ENCODE results near the gene DIAPH3. TPM values are rescaled to one million over a fixed set of nuclear protein-coding genes. Genes with fewer than 3 reads are reported as not detected.

Gene DIAPH3
- total and polyA plus RNA-seq, 2 of the 8 experiments (the other 6 are each of a cell fraction or from before 2014, with no cell fraction given) = 8.0 to 30.8 TPM

DNA sequence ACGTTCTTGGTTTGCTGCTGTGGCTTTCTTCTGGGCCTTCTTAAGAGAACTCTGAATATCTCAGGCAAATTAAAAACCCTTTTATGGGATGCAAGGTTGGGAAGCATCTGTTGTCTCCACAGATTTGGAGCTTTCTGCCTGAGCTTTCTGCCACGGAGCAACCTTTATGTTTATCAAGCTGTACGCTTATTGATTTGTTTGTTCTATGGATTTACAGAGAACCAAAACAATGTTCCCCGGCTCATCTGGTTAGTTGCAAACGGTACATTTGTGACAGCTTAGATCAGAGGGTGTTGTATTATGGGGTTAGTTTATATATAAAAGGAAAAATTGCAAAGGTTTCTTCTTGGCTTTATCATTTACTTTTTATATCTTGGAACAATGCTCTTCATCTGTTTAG lies 479.6 kb downstream of the DIAPH3 start:
- POLR2A ChIA-PET (ENCODE audit: partially characterized antibody) = no interaction called here
- H4K20me1 ChIP-seq (replicated peaks in 1 of 2; ENCODE audit: control insufficient read depth in 1 of 2, insufficient read depth in 2 of 2, low read length in 2 of 2) = no peaks in the 10 kb centered on the region
- FAIRE-seq (no peak), DNase-seq (ENCODE audit: low read depth in 1 of 2, low spot score in 2 of 2) (no peak)
- no peak overlapping the region for H4K8ac ChIP-seq (ENCODE audit: extremely low read depth, insufficient read depth, low read length)
- CTCF ChIA-PET (ENCODE audit: partially characterized antibody) = interaction anchor here (0.9 to 8.8 kb wide), 4 partner anchors 9 to 543 kb away, joined by 3 to 94 read pairs (median 3); no protein-coding TSS in a partner anchor
- no peak overlapping the region for H3K18ac ChIP-seq (ENCODE audit: extremely low read depth, low read length)
- no peak overlapping the region for H2BK20ac ChIP-seq (ENCODE audit: low read length)
- no peak overlapping the region for H2BK15ac ChIP-seq (ENCODE audit: low read length)
- H3K9ac ChIP-seq (replicated peaks in 1 of 4; ENCODE audit: extremely low read depth in 1 of 4, low read depth in 3 of 4, low read length in 3 of 4) = no peak overlapping the region
- H4K91ac ChIP-seq (replicated peaks; ENCODE audit: insufficient read length, low read length) = no peak overlapping the region
- H3K36me3 ChIP-seq (ENCODE audit: control insufficient read depth in 2 of 4, insufficient read depth in 4 of 4, low read length in 3 of 4) = no peaks in the 10 kb centered on the region
- no peak overlapping the region for H3K23ac ChIP-seq (ENCODE audit: insufficient read length)
- no peak overlapping the region for H2BK120ac ChIP-seq (replicated peaks; ENCODE audit: low read depth, low read length)
- no peaks in the 10 kb centered on the region for H3K23me2 ChIP-seq (ENCODE audit: low read depth, low read length)
- no peak overlapping the region for H2BK12ac ChIP-seq (ENCODE audit: low read depth, low read length)
- H3K4me2 ChIP-seq (ENCODE audit: insufficient read depth in 1 of 2, low read depth in 2 of 2, low read length in 2 of 2) = no peak overlapping the region
- no peaks in the 10 kb centered on the region for H3K79me1 ChIP-seq (ENCODE audit: low read depth, low read length)
- H3K4me3 ChIP-seq (ENCODE audit: extremely low read depth in 1 of 4, insufficient read depth in 2 of 4, low read depth in 3 of 4, low read length in 4 of 4) = no peak overlapping the region
- no peak overlapping the region for H2AFZ ChIP-seq (ENCODE audit: low read length)
- H3K27ac ChIP-seq (ENCODE audit: low read depth, low read length) = no peak overlapping the region
- no peak overlapping the region for H3K14ac ChIP-seq (ENCODE audit: insufficient read length)
- no peaks in the 10 kb centered on the region for H3K79me2 ChIP-seq (ENCODE audit: control insufficient read depth in 1 of 2, insufficient read depth in 2 of 2, low read length in 2 of 2)
- TF ChIP-seq YY1 (IDR thresholded peaks at IDR 0.05; ENCODE audit: low read depth, low read length) (no peak), NANOG (IDR thresholded peaks at IDR 0.05; ENCODE audit: insufficient read depth, low read depth, low read length, poor library complexity, severe bottlenecking) (no peak), SRF (IDR thresholded peaks at IDR 0.05; ENCODE audit: low read depth, low read length) (no peak), CHD2 (IDR thresholded peaks at IDR 0.05; ENCODE audit: low read length) (no peak), CTBP2 (IDR thresholded peaks at IDR 0.05; ENCODE audit: borderline replicate concordance, insufficient read depth, insufficient read length, low read length) (no peak), SAP30 (IDR thresholded peaks at IDR 0.05; ENCODE audit: insufficient read depth, insufficient replicate concordance, low read length) (no peak), SP2 (IDR thresholded peaks at IDR 0.05; ENCODE audit: low read length) (no peak), GABPA (IDR thresholded peaks at IDR 0.05; ENCODE audit: borderline replicate concordance, insufficient read depth, low read length) (no peak)
- TF ChIP-seq, protein P1, sequence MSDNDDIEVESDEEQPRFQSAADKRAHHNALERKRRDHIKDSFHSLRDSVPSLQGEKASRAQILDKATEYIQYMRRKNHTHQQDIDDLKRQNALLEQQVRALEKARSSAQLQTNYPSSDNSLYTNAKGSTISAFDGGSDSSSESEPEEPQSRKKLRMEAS (IDR thresholded peaks at IDR 0.05) = no peak
- TF ChIP-seq, protein P2, sequence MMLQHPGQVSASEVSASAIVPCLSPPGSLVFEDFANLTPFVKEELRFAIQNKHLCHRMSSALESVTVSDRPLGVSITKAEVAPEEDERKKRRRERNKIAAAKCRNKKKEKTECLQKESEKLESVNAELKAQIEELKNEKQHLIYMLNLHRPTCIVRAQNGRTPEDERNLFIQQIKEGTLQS (IDR thresholded peaks at IDR 0.05; ENCODE audit: insufficient read depth, low read depth, low read length) = no peak
- no peaks in the 10 kb centered on the region for H3K9me3 ChIP-seq (ENCODE audit: insufficient read depth in 2 of 2, low read depth in 1 of 2, low read length in 1 of 2)
- no peak overlapping the region for H3K4ac ChIP-seq (replicated peaks; ENCODE audit: insufficient read length, low read depth, low read length)
- H3K27me3 ChIP-seq (replicated peaks in 1 of 4; ENCODE audit: control insufficient read depth in 3 of 4, extremely low read depth in 1 of 4, insufficient read depth in 3 of 4, low read length in 3 of 4) = peaks cover 0 to 1% (median 0%) of the 10 kb centered on the region in 4 experiments; a peak in 1 of 7 replicates
- H2AK5ac ChIP-seq (ENCODE audit: low read depth, low read length) = no peak overlapping the region; the same call in 1 of the 2 replicates
- no peak overlapping the region for H3K56ac ChIP-seq (replicated peaks; ENCODE audit: insufficient read length, low read depth, low read length)
- peaks cover 0 to 8% (median 5%) of the 10 kb centered on the region in 4 experiments; a peak in 5 of 7 replicates for H3K4me1 ChIP-seq (replicated peaks in 1 of 4; ENCODE audit: control insufficient read depth in 3 of 4, insufficient read depth in 4 of 4, low read length in 3 of 4)
- WGBS, 2 experiments (ENCODE audit: extremely low coverage in 1 of 2, insufficient coverage in 1 of 2, insufficient read length in 1 of 2, insufficient replicate concordance in 2 of 2, low coverage in 1 of 2, low lambda C conversion rate in 2 of 2, missing lambda C conversion rate in 1 of 2) = 80% methylated on average over 5 of the region's 5 CpGs; no CpG with 5 or more reads in 1 of the 2 experiments
- no peak overlapping the region for H4K5ac ChIP-seq (ENCODE audit: insufficient read length, low read depth, low read length)
- H2BK5ac ChIP-seq (ENCODE audit: low read depth, low read length) = no peak overlapping the region

Measured in H1 (cell line).